ACHN (cell line): ENCODE data around the gene TMEM218.

Source experiments
- DNase-seq: peaks from one replicate; pipeline ENCODE4 v3.0.0-alpha.2; 2015
- in situ Hi-C: cut with HindIII; loops from 2 replicates; pipeline ENCODE4 v1.10.0; 2017; ENCODE audit warnings: low sequenced_read_pairs, low pct_ligation_motif_present, low pct_unique_long_range_greater_than_20kb

TMEM218 gene

DNA sequence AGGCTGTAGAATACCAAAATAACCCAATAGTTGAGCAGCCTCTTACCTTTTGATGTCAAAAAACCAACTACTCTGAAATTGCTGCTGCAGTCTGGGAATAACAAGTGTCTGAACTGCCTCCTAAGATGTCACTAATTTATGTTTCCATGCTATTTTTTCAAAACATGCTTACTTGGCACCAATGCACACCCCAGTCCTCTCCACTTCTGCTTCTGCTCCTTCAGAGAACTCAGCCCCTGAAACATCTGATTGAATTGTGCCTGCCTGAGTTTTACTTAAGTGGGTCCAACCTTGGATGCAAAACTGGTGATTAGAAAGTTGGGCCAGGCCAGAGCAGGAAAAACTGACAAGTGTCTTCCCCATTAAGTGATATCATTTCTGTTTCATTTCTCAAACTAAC lies 24.6 kb upstream of the TMEM218 start:
- in situ Hi-C loops = no loop called here
- DNase-seq = no peak

DNA sequence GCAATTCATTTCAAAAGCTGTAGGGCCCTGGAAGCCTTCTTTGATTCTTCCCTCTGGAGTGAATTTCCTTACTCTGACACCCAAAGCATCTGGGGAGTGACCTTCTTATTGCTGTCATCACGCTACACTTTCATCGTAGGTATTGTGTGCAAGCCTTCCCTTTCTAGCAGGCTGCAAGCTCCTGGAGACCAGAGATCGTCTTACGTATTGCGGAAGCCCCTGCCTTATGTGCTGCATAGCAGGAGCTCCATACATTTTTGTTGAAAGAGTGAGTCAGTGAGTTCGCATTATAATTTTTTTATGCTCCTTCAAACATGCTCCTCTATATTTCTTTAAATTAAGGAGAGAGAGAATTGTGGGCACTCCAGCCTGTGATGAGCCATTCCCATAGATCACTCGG lies 21.2 kb upstream of the TMEM218 start:
- in situ Hi-C loops = no loop called here
- no peak for DNase-seq

DNA sequence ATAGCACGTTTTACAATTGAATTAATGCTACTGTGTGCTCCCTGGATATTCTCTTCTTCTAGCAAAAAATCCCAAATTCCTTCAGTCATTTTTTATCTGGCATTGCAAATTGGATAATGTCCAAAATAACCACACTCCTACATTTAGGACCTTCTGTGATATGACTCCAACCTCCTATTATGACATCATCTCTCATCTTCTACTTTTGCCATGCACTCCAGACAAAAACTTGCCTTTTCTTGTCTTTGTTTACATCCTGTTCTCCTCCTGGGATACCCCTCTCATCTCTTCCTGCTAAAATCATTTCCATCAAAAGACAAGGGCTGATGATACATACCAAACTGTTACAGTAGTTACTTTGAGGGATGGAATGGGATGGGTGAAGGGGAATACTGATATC lies 20.6 kb upstream of the TMEM218 start:
- in situ Hi-C loops = no loop called here

DNA sequence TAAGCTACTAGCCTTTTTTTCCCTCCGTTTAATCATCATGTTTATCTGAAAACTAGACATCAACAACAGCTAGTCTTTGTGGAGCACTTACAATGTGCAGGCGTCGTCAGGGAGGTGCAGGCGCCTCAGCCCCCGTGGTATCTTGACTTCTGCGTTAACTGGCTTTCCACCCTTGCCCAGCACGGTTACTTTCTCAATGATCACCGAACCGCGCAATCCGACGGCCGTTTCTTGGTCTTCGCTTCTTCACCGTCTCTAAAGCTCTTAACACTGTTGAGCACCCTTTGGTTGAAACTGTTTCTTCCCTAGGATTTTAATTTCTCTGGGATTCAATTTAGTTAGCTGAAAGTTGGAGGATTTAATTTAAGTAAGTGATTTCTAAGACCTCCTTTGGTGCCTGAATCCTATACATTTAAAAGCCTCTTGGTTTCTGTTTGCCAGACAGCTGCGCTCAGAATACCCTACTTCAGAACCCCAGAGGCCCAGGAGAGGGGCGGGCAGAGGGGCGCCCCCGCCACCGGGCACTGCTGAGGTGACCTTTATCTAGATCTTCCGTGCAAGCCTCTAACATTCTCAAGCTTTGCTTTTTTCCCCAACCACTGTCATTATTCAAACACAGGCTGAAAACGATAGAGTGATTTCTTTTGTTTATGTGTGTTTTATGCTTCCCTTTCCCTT lies 18.0 kb upstream of the TMEM218 start:
- in situ Hi-C loops = no loop called here

More for the DNA sequence above, 20.6 kb upstream of the TMEM218 start:
- no peak for DNase-seq

DNA sequence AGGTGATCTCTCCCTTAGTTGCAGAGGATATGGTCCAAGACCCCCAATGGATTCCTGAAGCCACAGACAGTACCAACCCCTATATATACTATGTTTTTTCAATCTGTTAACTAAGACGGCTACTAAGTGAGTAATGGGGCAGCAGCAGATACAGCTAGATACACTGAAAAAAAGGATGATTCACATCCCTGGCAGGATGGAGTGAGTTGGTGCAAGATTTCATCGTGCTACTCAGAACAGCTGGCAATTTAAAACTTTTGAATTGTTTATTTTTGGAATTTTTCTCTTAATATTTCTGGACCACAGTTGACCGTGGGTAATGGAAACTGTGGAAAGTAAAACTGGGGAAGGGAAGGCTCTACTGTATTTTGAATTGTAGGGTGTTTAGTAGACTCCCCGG lies 17.0 kb upstream of the TMEM218 start:
- no peak for DNase-seq
- in situ Hi-C loops = no loop called here

More for the DNA sequence above, 18.0 kb upstream of the TMEM218 start:
- no peak for DNase-seq

DNA sequence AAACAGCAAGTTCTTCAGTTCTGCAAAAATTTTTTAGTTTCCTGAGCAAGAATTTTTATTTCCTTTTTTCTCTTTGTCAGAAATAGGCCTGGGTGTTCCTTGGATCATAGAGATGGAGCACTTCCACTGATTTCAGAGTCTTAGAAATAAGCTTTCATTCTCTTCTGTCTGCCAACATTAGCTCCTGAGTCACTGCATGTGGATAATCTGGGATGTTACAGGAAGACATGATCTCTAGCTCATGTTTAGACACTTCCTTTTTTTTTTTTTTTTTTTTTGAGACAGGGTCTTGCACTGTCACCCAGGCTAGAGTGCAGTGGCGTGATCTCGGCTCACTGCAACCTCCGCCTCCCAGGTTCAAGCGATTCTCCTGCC lies 13.2 kb upstream of the TMEM218 start:
- no peak for DNase-seq
- in situ Hi-C loops = no loop called here

DNA sequence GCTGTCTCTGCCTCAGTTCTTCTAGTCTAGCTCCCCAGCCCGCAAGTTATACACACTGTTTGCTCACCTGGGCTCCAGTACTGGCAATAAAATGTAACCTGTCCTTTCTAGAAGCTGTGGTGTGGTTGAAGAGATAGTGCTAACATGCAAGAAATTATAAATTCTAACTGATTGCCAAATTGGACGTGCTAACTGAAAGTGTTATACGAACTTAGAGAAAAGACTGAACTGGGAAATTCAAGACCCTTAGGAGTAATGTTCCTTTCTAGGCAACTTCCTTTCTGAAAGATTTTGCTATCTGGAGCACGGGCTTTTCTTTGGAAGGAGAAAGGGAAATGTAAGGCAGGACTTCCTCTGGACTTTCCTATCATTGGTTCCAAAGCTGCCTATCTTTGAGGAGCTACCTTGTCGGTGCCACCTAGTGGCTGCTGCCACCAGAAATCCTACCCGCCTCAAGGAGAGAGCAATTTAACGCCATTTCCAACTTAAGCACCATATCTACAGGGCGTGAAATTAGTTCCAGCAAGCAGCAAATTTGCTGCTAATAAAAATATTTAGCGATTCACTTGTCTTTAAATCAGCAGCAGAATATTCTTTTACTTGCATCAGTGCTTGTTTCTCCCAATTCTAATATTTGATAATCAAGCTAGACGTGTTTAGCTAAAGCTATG lies 12.7 kb upstream of the TMEM218 start:
- in situ Hi-C loops = no loop called here
- DNase-seq = peak; percentile 39

DNA sequence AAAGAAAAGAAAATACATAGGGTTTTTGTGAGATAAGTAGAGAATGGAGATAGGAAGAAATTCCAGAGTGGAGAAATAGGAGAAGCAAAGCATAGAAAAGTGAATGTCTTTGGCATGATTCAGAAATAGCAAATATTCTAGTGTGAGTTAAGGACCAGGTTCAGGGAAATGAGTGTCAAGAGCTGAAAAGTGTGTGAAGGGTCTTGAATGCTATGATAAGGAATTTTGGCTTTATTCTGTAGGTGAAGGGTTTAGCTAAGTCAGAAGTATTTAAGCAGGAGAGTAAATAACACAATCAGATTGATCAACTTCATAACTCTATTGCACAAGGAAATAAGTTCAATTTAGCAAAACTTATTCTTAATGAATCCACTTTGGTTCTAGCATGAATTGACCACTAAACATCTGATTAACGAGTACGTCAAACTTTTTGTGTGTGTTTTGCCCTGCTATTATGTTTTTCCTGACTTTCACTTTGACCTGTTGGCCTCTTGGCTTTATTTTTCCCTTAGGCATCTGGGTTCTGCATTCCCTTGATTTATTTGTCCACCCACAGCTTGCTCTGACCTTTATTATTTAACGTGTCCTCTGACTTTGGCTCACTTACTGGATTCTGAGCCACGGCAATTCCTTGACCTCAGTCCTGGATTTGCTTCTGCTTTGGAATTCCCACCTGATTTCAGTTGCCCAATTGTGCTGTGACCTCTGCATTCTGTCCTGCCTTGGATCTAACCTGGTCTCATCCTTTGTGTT lies 11.9 kb upstream of the TMEM218 start:
- no peak for DNase-seq
- in situ Hi-C loops = no loop called here

DNA sequence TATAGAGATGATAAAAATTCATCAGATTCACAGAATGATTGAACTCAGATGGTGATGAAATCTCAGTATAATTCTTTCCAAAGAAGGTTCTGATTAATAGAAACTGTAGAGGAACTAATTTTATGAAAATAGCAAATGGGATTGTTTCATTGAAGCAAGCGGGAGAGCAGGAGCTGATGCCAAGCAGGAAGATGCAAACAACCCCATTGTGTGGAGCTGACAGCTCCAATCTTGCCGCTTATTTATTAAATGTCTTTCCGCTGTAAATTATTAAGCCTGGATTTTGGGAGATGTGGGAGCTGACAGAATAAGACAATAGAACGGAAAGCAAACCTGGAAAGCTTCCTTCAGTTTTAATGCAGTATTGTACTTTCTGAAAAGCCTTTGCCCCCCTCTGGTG lies 6.0 kb upstream of the TMEM218 start:
- DNase-seq = no peak
- in situ Hi-C loops = no loop called here

DNA sequence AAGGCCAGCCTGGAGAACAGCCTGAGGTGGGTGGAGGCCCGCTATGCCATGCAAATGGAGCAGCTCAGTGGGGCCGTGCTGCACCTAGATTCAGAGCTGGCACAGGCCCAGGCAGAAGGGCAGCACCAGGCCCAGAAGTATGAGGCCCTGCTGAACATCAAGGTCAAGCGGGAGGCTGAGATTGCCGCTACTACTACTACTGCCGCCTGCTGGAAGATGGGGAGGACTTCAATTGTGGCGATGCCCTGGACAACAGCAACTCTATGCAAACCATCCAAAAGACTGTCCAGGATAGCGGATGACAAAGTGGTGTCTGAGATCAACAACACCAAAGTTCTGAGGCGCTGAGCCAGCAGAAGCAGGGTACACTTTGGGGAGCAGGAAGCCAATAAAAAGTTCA lies 3.1 kb upstream of the TMEM218 start:
- in situ Hi-C loops = no loop called here
- no peak for DNase-seq

DNA sequence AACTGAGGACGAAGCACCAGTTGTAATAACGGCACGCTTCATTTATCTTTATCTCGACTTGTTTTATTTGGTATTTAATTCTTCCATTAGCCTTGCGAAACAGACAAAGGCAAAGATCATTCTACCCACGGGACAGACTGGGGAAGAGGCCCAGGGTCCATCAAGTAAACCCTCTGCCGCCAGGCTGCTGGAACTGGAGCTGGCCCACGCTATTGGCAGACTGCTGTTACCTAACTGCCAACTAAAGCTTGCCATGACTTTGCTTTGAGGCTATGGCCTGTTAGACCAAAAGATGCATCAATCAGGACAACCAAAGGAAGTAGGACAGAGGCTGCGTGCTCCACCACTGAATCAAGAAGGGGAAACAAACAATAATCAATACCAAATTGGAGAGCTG lies 780 bp upstream of the TMEM218 start:
- DNase-seq = no peak
- in situ Hi-C loops = no loop called here

DNA sequence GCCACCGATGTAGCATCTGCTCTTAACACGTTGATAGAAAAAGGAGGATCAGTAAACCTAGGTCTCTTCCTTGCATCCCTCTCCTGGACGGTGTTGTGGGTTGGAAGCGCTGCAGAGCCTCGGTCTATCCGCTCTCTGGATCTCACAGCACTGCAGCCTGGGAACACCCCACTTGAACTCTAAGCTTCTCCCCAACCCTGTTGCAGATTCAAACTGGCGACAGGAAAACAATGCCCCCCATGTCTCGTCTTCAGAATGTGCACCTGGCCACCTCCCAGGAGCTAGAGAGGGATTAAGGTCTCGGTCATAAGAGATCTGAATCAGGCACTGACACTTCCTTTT lies 454 bp downstream of the TMEM218 start:
- DNase-seq = peak; percentile 8

DNA sequence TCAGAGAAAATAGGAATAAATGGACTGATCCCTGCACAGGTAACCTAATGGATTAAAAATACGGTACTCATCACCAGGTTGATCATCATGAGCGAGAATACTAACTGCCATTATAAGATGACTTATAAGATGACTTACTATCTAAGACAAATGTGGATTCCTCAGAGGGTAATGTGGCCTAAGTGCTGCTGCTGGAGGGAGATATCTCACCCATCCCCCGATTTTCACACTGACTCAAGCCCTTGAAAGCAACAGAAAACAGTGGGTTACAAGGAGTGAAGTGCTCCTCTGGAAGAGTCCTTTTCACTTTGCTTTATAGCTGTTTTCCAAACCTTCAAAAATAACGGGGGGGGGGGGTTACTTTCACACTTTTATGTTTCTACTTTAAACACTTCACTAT lies 920 bp downstream of the TMEM218 start:
- no peak for DNase-seq
- in situ Hi-C loops = no loop called here

More for the DNA sequence above, 454 bp downstream of the TMEM218 start:
- in situ Hi-C loops = no loop called here

DNA sequence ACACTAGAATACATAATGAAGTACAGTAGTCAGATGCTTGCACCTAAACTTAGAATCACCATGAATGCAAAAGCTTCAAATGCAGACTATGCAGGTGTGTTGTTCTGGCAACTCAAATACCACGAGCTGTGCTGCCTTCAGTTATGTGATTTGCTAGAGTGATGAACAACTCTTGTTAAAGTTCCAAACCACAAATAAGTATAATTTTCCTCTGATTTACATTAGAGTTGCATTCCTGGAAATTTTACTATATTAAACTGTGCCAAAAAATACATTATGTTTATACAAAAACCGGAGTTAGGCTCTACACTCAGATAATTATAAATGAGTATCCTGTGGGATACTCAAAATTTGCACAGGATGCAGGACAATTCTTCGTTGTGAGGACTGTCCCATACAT lies 3.0 kb downstream of the TMEM218 start:
- in situ Hi-C loops = no loop called here

DNA sequence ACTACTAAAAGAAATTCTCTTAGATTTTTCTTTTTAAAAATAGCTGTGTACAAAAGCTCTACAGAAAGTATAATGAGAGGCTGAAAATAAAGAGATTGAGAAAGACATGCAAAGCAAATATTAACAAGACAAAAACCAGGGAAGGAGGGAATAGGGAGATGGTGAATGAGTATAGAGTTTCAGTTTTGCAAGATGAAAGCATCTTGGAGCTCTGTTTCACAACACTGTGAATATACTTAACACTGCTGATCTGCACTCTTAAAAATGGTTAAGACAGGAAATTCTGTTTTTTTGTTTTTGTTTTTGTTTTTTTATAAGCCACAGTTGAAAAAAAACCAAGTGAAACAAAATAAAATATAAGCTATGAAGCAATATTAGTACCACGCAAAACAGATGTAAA lies 5.5 kb downstream of the TMEM218 start:
- DNase-seq = no peak
- in situ Hi-C loops = no loop called here

More for the DNA sequence above, 3.0 kb downstream of the TMEM218 start:
- no peak for DNase-seq

DNA sequence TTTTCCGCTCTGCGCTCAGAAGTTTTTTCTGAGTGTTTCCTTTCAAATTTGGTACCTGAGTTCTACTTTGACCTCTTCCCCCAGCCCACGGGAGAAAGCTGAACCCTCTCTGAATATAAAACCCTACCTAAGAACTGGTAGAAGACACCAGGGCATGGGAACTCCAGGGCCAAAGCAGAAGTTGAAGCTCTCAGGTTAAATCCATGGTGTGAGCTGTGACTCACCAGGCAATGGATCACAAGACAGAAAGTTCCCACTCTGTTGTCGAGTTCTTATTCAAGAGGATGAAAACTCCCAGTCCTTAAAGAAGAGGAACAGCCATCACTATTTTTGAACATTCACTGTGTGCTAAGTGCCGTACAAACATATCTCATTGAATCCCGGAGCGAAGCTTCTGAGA lies 8.9 kb downstream of the TMEM218 start:
- in situ Hi-C loops = no loop called here
- DNase-seq = no peak

DNA sequence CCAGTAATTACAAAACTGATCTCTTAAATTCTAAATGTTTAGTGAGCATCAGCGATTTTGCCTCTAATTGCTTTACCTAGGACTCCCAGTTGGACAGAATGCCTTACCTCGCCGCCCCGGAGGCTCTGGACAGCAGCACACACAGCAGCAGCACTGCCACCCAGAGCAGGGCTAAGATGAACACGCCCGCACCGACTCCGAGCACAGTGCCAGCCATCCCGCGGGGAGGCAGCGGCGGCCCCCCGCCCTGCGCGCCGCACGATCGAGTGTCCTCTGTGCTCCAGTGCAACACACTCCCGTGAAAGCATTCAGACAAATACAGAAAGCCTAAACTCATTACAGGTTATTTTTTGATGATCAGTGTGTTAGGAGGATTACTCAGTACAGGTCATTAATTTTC lies 9.4 kb downstream of the TMEM218 start:
- DNase-seq = no peak

DNA sequence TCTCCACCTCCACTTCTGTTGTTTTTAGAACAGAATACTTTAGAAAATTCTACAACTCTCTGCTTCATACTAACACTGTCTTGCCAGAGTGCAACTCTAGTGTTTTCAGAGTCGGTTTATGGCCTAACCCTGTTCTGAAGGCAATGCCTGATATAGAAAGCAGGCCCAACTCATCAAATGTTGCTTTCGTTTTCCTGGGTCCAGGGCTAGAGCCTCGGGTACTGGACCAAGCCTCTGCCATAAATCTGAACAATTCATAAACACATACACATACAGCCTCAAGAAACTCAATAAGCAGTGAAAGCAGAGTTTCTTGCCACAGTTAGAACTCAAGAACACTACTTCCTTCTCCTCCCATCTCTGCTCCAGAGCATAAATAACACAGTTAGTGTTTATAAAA lies 9.8 kb downstream of the TMEM218 start:
- in situ Hi-C loops = no loop called here
- no peak for DNase-seq

More for the DNA sequence above, 9.4 kb downstream of the TMEM218 start:
- in situ Hi-C loops = no loop called here

DNA sequence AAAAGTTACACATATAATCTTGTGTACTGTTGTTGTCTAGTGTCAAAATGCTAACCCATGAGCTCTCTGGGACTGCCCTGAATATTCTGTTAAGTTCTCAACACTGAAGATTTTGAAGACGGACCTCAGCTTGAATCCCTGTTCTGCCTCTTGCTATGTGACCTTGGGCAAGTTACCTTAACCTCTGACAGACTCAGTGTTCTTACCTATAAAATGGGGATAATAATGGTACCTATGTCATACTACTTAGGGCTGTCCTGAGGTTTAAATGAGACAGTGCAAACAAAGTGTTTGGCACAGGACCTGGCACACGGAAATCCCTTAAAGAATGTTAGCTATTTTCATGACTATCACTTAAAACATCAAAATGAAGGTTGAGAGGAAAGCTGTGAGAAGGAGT lies 11.3 kb downstream of the TMEM218 start:
- in situ Hi-C loops = no loop called here
- DNase-seq = no peak

DNA sequence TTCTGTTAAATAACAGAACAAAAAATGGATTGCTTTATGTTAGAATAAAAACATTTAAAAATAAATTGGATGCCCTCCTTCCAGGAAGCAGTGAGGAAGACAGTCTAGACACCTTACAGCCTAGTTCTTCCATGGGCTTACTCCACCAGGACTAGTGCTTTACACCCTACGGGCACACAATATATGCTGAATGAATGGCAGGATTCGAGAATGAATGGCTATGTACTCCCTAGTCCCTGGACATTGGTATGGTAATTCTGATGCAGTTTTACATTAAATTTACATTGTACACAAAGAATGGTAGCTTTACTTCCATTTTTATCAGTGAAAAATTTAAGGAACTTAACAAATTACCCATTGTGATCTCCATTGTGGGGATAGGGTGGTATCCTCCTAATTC lies 16.7 kb downstream of the TMEM218 start:
- in situ Hi-C loops = no loop called here
- no peak for DNase-seq
